OCI-LY7 (cell line): ENCODE measurements around the gene SCARB2. TPM values are rescaled to one million over a fixed set of nuclear protein-coding genes. Genes with fewer than 3 reads are reported as not detected.

Source experiments
- BruUV-seq: library from RNA; stranded (reverse); fragments of 400-500 nt; replicated peaks from 2 replicates; lab custom pipeline; 2021; lab: Mats Ljungman, UMichigan
- CTCF ChIA-PET: fragments of 300-600 bp; sonication (Branson Sonifier 250); formaldehyde crosslinking; loops from one replicate; lab custom pipeline; 2022; ENCODE audit warnings: antibody characterized with exemption; ENCODE audit not compliant: unreplicated experiment; lab: Charles Lee
- POLR2A ChIA-PET: fragments of 300-600 bp; sonication (Branson Sonifier 250); formaldehyde crosslinking; loops from one replicate; lab custom pipeline; 2022; ENCODE audit warnings: antibody characterized with exemption; lab: Charles Lee
- DNase-seq: peaks from one replicate; pipeline ENCODE4 v3.0.0-alpha.2; 2015; ENCODE audit warnings: low spot score
- H2AFZ ChIP-seq: fragments of 200-600 bp; sonication (generic), shearing (Covaris generic); 2 replicates; pipeline ENCODE4 v1.6.1; 2014; ENCODE audit warnings: mild to moderate bottlenecking, antibody characterized with exemption, low read length, moderate library complexity
- H3K27ac ChIP-seq: fragments of 200-600 bp; sonication (generic); 2 replicates; pipeline ENCODE4 v1.5.1; 2014; ENCODE audit warnings: mixed run types, low read depth, mild to moderate bottlenecking, moderate library complexity, low read length, inconsistent platforms; ENCODE audit not compliant: poor library complexity, severe bottlenecking
- H3K36me3 ChIP-seq: fragments of 200-600 bp; sonication (generic); 2 replicates; pipeline ENCODE4 v1.6.1; 2014; ENCODE audit warnings: mild to moderate bottlenecking, antibody characterized with exemption, low read length, moderate library complexity, mixed read lengths; ENCODE audit not compliant: insufficient read depth
- H3K4me1 ChIP-seq: fragments of 200-600 bp; sonication (generic); 2 replicates; pipeline ENCODE4 v1.5.1; 2014; ENCODE audit warnings: mild to moderate bottlenecking, low read length; ENCODE audit not compliant: insufficient read depth, poor library complexity, severe bottlenecking
- H3K4me2 ChIP-seq: fragments of 200-600 bp; sonication (generic); 2 replicates; pipeline ENCODE4 v1.6.1; 2014; ENCODE audit warnings: mild to moderate bottlenecking, low read length
- H3K4me3 ChIP-seq: fragments of 200-600 bp; sonication (generic); 2 replicates; pipeline ENCODE4 v1.5.1; 2014; ENCODE audit warnings: mild to moderate bottlenecking, low read depth, low read length; ENCODE audit not compliant: poor library complexity, severe bottlenecking
- H3K79me2 ChIP-seq: fragments of 200-600 bp; sonication (generic); 2 replicates; pipeline ENCODE4 v1.6.1; 2016; ENCODE audit warnings: low read depth, mild to moderate bottlenecking, low read length, moderate library complexity, mixed read lengths; ENCODE audit not compliant: insufficient read depth
- H3K9me2 ChIP-seq: fragments of 200-600 bp; sonication (generic); 2 replicates; pipeline ENCODE4 v1.6.1; 2016; ENCODE audit warnings: mild to moderate bottlenecking, low read length, mixed read lengths; ENCODE audit not compliant: insufficient read depth
- H3K9me3 ChIP-seq: fragments of 200-600 bp; sonication (generic); 2 replicates; pipeline ENCODE4 v1.6.1; 2014; ENCODE audit warnings: mild to moderate bottlenecking, mixed run types, low read length, mixed read lengths
- H4K20me1 ChIP-seq: fragments of 200-600 bp; sonication (generic); 2 replicates; pipeline ENCODE4 v1.6.1; 2014; ENCODE audit warnings: mild to moderate bottlenecking, antibody characterized with exemption, low read length, moderate library complexity, mixed read lengths; ENCODE audit not compliant: insufficient read depth
- CTCF ChIP-seq: fragments of 200-600 bp; sonication (generic); conservative IDR thresholded peaks from 2 replicates; pipeline ENCODE4 v1.5.1; 2014; ENCODE audit warnings: mild to moderate bottlenecking, antibody characterized with exemption, low read length, moderate library complexity, mixed read lengths
- EZH2phosphoT487 ChIP-seq: fragments of 200-600 bp; sonication (generic); IDR thresholded peaks from 2 replicates; pipeline ENCODE4 v1.6.1; 2018; ENCODE audit warnings: low read depth, borderline replicate concordance, mild to moderate bottlenecking, mixed run types, antibody characterized with exemption, low read length, moderate library complexity, mixed read lengths
- intact Hi-C: fragments of 100-400 bp; cut with micrococcal nuclease; formaldehyde crosslinking; loops from one replicate; pipeline ENCODE4 v1.10.0; 2022; ENCODE audit not compliant: unreplicated experiment
- total RNA-seq, 2 experiments: library from RNA; depleted of rRNA in 1 of 2; stranded (reverse); fragments of >200 nt in 1 of 2; shearing (Covaris generic) in 1 of 2; gene quantifications; 2 replicates each; pipeline ENCODE4 v1.2.3, GENCODE V29; 2014 to 2022

SCARB2 gene
- total RNA-seq, 2 experiments from 2014 or later = 1.1 TPM; not detected in 1

- Histone ChIP-seq H3K4me3 (no peak overlapping the region), H3K9me3 (no peaks in the 10 kb centered on the region), H3K4me2 (no peak overlapping the region), H3K79me2 (no peaks in the 10 kb centered on the region), H2AFZ (no peak overlapping the region), H3K27ac (no peak overlapping the region), H3K9me2 (no peaks in the 10 kb centered on the region; the same call in 1 of the 2 replicates), H3K4me1 (no peaks in the 10 kb centered on the region), H3K36me3 (no peaks in the 10 kb centered on the region), H4K20me1 (no peaks in the 10 kb centered on the region)
- BruUV-seq = no TSS peak
- CTCF ChIA-PET = no interaction called here
- TF ChIP-seq CTCF (no peak), EZH2phosphoT487 (no peak)
- DNase-seq = no peak
- intact Hi-C loops = no loop called here
- POLR2A ChIA-PET = no interaction called here
These were observed 7.2 kb downstream of the SCARB2 start for GRCh38 chr4:76206222-76206942.

GRCh38 chr4:76205476-76205875, 8.1 kb downstream of the SCARB2 start:
- POLR2A ChIA-PET = no interaction called here
- CTCF ChIA-PET = no interaction called here
- Histone ChIP-seq H3K36me3 (no peaks in the 10 kb centered on the region), H3K9me3 (no peaks in the 10 kb centered on the region), H3K9me2 (no peaks in the 10 kb centered on the region; the same call in 1 of the 2 replicates), H3K4me3 (no peak overlapping the region), H3K4me1 (no peaks in the 10 kb centered on the region), H3K4me2 (no peak overlapping the region), H4K20me1 (no peaks in the 10 kb centered on the region), H2AFZ (no peak overlapping the region), H3K27ac (no peak overlapping the region), H3K79me2 (no peaks in the 10 kb centered on the region)
- DNase-seq = no peak
- intact Hi-C loops = no loop called here
- TF ChIP-seq EZH2phosphoT487 (no peak), CTCF (no peak)
- BruUV-seq = no TSS peak

GRCh38 chr4:76204936-76205335, 8.7 kb downstream of the SCARB2 start:
- H3K79me2 ChIP-seq = no peaks in the 10 kb centered on the region

More at GRCh38 chr4:76204936-76205335, 8.7 kb downstream of the SCARB2 start:
- Histone ChIP-seq H3K36me3 (no peaks in the 10 kb centered on the region), H2AFZ (no peak overlapping the region), H3K4me3 (no peak overlapping the region), H3K27ac (no peak overlapping the region), H4K20me1 (no peaks in the 10 kb centered on the region), H3K4me1 (peaks cover 4% of the 10 kb centered on the region), H3K9me3 (no peaks in the 10 kb centered on the region), H3K4me2 (no peak overlapping the region), H3K9me2 (no peaks in the 10 kb centered on the region; the same call in 1 of the 2 replicates)
- BruUV-seq = no TSS peak
- ChIA-PET CTCF (no interaction called here), POLR2A (no interaction called here)
- intact Hi-C loops = no loop called here
- no peak for DNase-seq
- TF ChIP-seq EZH2phosphoT487 (no peak), CTCF (no peak)
